GM21447 (cell line): ENCODE data around the gene RPE.

ENCODE experiments used
- ATAC-seq: cut with Tn5 transposase; IDR thresholded peaks from one replicate; pipeline ENCODE4 v1.9.1; 2021; ENCODE audit not compliant: unreplicated experiment

The RPE gene

DNA sequence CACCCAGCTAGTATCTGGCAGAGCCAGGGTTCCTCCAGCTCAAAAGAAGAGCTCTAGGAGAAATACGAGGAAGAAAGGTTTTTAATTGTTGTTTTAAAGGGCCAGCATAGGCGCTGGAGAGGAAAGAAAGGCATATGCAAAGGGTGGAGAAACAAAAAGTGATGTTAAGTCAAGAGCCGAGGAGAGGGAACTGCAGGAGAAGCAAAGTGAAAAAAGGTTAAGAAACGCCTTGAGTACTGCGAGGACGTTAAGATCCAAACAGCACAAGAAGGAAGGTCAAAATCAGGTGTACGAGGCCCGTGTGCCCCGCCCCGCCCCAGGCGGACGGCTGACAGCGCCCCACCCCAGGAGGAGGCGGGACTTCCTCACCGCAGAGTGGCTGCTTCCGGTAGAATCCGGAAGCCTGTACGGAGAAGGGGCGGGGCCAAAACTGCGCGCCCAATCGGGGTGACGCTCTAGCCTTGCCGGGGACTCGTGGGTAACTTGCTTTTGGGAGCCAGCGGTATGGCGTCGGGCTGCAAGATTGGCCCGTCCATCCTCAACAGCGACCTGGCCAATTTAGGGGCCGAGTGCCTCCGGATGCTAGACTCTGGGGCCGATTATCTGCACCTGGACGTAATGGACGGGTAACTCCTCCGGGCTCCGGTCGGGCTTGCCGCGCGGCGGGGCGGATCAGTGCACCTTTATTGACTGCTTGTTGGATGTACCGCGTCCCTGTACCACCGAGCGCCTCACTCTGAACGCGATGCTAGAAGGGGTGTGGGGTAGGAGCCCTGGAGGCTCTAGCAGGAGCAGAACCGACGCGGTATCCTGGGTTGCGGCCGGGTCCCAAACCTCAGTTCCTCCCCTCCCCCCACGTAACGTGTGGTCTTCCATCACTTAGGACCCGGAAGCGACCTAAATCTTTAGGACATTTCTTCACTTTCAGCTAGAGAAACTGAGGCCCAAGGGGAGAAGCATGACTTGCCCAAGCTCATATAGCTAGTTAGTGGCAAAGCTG, at the start of gene RPE:
Gene RPE (plus strand): TSS at position 481 of the 1,000 bp plus-strand sequence. CDS start 24 bp downstream, at position 505.
- ATAC-seq, result peak; percentile 99

DNA sequence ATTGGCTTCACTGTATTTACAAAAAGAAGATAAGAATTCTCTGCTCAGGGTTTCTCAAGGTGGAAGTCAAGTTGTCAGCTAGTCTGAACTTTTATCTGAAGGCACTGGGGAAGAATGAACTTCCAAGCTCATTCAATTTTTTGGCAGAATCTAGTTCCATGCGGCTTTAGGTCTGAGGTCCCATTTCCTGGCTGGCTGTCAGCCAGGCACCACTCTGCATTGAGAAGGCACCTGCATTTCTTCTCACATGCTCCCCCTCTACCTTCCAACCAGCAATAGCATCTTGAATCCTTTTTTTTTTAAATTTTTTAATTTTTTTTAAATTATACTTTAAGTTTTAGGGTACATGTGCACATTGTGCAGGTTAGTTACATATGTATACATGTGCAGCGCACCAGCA, 46.2 kb upstream of the RPE start:
- no peak for ATAC-seq

DNA sequence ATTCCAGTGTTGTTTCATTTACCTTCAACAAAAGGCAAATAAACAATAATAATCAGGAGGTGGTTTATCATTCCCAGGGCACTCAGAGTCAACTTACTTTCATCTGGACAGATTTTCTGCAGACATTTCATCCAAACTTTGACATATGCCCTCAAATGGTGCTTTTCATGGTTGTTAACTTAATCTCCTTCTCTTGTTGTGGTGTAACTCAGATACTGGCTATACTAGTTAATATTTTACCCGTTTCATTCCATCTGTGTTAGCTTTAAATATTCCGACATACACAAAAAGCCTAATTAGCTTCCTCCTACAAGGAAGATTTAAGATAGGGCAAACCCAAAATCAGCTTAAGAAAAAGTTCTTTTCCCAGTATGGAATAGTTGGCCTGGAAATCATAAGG, 44.4 kb upstream of the RPE start:
- no peak for ATAC-seq

DNA sequence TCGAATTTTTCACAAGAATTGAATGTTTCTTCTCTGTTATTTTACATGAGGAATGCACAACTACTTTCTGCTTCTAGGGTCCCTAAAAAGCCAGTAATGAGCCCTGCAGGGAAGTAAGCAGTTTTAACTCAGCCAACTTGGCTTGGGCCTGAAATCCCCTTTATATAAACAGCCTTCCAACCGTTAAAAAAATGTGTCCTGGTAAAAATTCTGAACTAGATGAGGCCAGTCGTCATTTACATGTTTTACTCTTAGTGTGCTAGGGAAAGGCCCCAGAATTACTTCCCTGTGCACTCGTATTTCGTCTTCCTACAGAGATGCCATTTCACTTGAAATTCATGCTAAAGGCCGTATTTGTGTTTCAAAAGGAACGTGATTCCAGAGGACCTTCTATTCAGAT, 42.4 kb upstream of the RPE start:
- no peak for ATAC-seq

DNA sequence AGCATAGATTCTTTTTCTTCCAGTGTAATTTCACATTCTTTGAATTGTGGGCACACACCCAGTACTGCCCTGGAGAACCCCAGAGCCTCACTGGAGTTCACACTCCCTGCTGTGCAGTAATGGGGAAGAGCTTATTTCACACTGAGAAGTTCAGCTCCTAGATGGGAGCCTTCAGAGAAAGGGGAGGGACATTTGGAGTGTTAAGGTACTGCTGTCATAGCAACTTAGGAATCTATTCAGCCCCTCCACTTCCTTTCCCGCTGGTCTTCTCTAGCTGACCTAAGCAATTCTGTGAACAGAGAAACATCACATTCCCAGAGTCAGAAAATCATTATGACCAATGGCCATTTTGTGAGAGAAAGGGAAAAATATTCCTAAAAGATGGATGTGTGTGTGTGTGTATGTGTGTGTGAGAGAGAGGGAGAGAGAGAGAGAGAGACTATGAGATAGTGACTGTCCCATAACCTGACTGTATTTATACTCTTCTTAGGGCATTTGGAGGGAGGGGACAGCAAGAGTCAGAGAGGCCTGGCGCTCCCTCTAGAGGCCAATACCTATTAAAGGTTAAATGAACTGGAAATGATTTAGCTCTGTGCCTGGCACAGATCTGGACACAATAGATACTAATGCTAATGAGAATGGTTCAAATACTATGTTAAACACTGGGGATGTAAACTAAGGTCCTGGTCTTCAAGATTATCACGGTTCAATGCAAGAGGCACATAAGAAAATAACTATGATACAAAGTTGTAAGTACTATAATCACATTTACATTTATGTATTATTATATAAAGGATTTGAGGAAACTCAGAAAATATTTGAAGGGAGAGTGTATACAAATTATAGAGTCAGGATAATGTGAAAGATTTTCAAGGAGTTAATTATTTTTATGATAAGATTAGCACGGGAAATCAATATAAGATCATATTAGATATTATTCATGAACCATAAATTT, 41.5 kb upstream of the RPE start:
- ATAC-seq, result peak; percentile 89

DNA sequence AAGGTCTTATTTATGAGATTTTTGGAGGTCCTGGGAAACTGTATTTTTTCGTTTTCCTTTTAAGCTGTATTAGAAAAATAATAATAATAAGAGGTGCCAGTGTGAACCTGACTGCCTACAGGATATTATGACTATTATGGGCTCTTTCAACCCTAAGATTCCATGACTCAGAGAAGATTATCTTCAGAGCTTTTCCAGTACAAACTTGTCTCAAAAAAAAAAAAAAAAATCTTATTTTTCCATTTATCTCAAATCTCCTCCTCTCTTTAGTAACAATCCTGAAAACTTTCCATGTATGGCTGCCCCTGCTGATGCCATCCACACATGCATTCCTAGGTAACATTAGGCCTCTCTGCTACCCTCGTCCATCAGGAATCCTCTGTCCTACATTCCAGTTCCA, 36.7 kb upstream of the RPE start:
- no peak for ATAC-seq

DNA sequence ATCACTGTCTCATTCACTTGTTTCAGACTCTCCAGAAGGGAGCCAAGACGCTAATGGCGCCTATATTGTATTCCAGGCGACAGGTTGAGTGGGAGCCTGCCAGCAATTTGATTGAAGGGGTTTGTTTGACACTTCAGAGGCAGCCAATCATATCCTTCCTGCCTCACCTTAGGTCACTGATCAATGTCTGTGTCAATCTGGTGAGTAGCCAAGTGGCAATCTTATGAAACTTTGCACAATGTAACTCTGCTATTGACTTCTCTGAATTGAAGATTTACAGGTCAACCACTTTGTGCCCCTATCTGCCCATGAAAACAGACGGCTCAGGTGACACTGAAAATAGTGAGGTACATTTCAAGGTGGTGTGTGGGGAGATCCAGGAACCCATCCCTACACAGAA, 32.7 kb upstream of the RPE start:
- no peak for ATAC-seq

DNA sequence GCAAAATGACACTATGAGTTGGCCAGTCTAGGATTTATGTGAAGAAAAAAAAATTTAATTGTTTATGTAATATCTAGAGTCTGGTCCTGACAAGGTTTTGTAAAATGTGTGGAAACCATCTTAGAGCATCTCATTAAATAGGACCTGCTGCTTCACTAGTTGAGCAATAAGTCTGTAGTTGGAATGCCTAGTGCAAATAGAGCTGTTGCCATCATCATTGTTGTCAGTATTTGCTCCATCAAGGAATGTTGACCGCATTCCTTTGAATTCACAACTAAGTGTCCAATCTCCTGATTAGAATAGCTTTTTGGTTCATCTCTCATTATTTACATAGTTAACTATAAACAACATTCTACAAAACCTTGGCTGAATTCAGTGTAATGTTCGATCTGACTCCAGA, 32.2 kb upstream of the RPE start:
- ATAC-seq, result no peak

DNA sequence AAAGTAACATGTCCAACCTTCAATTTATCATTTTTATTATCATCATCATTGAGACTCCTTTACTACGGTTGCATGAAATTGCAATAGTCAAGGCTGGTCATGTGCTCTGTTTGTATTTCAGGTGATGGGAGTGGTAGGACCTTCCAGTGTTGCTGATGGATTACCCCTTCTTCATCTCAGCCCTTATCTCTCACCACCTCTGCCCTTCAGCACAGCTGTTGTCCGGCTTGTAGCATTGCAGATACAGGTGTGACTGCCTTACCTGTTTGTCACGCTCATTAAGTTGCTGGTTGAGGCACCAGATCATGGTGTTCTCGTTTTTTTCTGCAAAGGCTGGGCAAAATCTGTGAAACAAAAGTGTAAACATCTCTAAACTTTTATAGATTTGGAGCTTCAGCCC, 31.7 kb upstream of the RPE start:
- ATAC-seq, result no peak

DNA sequence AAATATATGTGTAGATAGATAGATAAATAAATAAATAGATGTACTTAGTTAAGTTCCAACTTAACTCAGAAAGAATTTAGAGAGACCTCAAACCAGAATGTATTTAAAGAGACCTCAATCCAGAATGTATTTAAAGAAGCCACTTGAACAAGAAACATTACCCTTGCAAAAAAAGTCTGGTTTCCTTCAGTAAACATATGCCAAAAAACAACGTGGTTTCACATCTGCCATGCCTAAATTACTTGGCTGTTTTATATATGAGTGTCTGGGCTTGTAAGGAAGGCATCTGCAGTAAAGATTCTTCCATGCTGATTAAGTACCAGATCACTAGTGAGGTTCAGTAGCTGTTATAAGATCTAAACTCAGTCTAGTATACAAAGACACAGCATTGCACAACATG, 29.1 kb upstream of the RPE start:
- no peak for ATAC-seq

DNA sequence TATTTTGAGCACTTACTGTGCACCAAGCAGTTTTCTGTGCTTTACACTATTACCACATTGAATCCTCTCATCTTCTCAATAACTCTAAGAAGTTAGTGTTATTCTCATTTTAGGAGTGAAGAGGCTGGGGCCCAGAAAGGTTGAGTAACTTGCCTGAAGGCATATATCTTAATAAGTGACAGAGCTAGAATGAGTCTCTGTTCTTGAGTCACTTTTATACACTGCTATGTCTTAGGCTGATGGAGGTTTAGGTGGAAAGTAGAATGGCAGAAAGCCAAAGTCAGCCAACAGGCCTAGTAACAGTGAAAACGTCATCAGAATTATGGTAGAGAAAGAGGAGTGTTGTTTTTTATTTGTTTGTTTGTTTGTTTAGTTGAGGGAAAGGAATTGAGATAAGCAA, 27.9 kb upstream of the RPE start:
- ATAC-seq, result no peak

DNA sequence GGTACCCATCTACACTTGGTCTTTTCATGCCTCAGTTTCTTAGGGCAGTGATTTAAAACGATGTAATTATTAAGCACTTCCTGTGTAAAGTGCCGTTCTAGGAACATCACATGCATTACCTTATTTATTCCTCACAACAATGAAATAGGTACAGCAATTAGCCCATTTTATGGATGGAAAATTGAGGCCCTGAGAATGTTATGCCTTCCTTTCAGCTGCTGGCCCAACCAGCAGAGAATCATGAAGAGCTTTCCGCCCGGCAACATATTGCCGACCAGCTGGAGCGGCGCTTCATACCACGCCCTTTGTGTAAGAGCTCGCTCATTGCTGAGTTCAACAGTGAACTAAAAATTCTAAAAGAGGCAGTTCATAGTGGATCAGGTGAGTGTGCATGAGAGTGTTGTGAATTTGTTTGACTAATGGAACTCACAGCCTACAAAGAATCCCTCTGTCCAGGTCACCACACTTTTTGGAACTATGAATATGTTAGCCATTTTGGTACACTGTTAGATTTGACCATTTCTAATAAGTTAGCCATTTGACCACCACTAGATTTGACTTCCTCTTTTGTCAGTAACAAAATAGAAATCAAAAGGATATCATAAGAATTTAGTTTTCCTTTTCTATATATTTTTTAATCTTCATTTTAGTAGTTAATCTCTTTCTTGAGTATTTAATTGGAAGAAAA, 25.6 kb upstream of the RPE start:
- ATAC-seq, result peak; percentile 87

DNA sequence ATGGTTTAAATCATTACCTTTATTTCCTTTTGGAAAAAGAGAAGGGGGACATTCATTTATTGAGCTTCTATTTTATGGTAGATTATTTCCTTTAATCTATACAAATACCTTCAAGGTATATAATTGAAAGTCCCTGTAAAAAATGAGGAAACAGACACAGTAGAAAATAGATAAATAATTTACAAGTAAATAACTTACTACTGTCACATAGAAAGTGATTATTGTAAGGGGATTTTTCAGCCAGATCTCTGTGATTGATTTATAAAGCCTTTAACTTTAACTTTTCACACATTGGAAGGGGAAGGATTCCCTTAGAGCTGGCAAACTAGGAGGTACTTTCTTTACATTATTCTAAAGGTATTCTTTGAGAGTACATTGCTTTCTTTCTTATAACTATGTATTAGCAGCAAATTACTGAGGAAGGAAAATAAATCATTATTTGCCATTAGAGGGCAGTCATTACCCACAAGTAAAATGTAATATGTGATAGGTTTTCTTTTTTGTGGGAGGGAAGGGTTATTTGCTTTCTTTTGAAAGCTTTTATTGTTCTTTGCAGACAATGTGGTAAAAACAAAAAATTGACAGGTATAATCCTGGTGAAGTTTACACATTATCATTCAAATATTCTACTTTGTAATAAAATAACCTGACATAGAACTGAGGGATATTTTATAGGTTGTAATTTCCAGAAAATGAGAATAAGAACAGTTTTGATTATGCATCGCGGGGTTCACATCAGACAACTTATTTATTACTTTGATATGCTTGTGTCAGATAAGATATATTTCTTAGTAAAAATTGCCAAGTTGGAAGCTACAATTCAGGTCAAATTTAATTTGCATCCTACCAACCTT, 24.8 kb upstream of the RPE start:
- peak; percentile 55 for ATAC-seq

DNA sequence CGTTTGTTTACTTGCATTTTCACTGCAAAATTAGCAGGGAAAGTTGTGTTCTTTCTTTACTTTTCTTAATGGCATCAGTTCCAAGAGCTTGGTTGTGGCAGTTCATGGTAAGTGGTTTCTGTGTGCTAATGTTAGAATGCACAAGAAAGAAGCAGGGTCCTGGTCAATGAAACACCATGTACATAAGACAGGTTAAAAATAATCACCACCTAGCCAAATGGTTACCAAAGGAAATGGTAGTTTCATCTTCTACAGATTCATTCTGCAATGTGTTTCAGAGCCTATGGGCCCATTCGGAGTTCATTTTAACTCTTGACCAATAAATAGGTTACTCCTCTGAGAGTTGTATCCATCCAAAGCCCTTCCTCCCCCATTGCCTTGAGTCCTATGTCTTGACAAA, 18.1 kb upstream of the RPE start:
- ATAC-seq, result no peak

DNA sequence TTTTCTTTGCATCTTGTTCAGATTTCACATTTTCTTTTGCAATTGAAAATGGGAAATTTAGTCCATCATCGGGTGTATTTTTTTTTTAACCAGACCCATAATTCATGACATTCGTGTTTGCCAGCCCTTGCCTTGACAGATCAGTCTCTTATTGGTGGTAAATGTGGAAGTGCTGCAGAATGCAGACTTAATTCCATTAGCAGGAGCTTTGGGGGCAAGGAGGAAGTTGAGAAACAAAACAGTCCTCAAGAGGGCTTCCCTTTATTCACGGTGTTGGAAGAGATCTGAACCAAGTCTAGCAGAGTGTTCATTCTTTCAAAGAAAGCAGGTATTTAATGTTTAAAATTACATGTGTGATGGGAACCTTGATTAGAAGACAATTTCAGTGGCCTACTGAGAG, 16.6 kb upstream of the RPE start:
- no peak for ATAC-seq

DNA sequence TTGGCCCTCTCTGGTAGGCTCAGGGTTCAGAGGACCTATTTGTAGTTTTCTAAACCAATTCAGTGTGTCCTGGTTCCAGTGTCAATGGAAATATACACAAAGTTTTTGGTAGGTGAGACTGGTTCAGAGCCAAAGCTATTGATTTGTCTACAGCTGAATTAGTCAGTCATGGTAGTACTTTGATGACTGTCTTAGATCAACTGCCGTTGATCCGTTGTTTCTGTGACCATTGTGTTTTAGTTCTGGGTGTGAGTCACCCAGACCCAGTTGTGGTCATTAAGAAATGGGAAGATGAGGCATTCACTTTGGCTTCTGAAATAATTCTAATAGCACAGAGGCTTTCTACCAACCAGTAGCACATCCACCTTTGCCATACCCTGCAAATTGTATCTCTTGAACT, 16.0 kb upstream of the RPE start:
- no peak for ATAC-seq

DNA sequence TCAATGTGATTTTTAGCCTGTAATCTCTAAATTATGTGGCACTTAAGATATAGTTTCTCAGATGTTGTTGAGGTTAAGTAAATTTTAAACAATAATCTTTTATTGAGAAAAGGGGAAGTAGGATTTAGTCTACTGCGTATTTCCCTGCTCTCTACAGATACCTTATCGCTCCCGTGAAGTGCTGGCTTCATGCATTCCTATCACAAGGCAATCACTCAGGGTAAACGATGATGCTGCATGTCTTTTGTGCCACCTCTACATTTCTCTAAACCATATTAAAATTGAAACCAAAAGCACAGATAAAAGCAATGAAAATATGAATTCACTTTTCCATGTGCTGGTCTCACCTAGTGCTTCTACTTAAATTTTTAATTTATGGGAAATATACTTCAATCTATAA, 14.4 kb upstream of the RPE start:
- ATAC-seq, result no peak

DNA sequence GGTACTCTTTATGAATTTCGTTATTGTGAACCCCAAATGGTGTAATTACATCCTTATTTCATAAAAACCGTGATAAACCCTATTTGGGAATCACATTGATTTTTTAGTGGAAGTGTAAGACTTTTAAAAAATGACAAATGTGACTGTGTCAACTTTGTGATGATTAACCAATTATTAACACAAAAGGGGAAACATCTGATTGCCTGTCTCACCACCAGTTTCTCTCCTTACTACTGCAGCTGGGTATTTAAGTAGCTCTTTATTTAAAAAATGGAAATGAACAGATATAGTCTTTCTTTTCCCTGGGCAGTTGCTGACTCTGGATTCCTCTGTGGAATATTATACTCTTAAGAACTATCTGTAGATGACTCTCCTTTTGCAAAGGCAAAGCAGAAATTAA, 11.6 kb upstream of the RPE start:
- no peak for ATAC-seq

DNA sequence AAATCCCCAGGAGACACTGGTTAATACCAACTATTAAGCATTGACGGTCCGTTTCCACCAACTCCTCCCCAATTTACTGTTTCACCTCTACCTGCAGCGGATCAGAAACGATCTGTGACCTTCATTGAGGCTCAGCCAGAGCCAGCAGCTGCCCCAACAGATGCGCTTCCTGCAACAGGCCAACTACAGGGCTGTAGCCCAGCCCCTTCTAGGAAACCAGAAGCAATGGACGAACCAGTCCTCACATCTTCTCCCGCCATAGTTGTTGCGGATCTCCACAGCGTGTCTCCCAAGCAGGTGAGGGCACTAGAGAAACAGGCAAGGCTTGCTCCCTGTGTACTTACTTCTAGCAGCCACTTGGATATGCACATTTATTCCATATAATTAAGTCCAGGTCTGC, 8.5 kb upstream of the RPE start:
- ATAC-seq, result no peak

DNA sequence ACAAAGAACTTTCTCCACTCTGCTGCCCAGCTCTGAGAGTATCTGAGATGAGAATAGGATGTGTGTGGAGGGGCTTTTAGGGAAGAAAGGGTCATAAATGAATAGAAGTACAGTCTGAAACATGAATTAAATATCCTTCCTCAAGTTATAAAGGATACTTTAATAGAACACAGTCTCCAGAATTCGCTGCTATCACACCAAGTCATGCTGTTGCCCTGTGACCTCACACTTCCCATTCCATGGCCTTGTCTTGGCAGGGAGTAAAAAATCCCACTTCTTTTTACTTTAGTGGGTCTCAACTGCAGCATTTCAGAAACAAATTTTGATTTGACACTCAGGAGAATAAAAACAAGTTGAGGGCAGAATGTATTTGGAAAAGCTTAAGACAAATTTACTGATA, 3.8 kb upstream of the RPE start:
- ATAC-seq, result no peak
